GM12878 (cell line): ENCODE measurements around the gene TMEM109.

Source experiments
- CHD2 ChIP-seq: IDR thresholded peaks from 2 replicates; pipeline ENCODE4 v1.6.1; 2011; ENCODE audit warnings: low read depth, low read length, improper control_type of control experiment, borderline replicate concordance
- GABPA ChIP-seq: IDR thresholded peaks from 2 replicates; pipeline ENCODE4 v1.6.1; 2014; ENCODE audit warnings: antibody characterized with exemption, low read depth, mild to moderate bottlenecking, inconsistent platforms
- JUND ChIP-seq: IDR thresholded peaks from 2 replicates; pipeline ENCODE4 v1.6.1; 2012; ENCODE audit warnings: low read depth, mild to moderate bottlenecking, low read length, improper control_type of control experiment, moderate library complexity
- MEF2B ChIP-seq: fragments of 450-650 bp; IDR thresholded peaks from 2 replicates; pipeline ENCODE4 v1.6.1; 2018; ENCODE audit warnings: mild to moderate bottlenecking, moderate library complexity; ENCODE audit not compliant: partially characterized antibody, poor library complexity, severe bottlenecking
- NFIC ChIP-seq: IDR thresholded peaks from 2 replicates; pipeline ENCODE4 v1.6.1; 2012; ENCODE audit warnings: low read depth, mild to moderate bottlenecking, inconsistent platforms, low read length, moderate library complexity
- POLR2A ChIP-seq: IDR thresholded peaks from 2 replicates; pipeline ENCODE4 v1.6.1; 2011; ENCODE audit warnings: low read depth, mild to moderate bottlenecking, low read length
- POLR2AphosphoS5 ChIP-seq: IDR thresholded peaks from 2 replicates; pipeline ENCODE4 v1.6.1; 2011; ENCODE audit warnings: mild to moderate bottlenecking, low read length, inconsistent platforms
- RAD21 ChIP-seq: IDR thresholded peaks from 2 replicates; pipeline ENCODE4 v1.6.1; 2011; ENCODE audit warnings: mild to moderate bottlenecking, low read depth, low read length, moderate library complexity; ENCODE audit not compliant: insufficient read depth
- RFX5 ChIP-seq: IDR thresholded peaks from 2 replicates; pipeline ENCODE4 v1.6.1; 2011; ENCODE audit warnings: low read depth, low read length, improper control_type of control experiment
- TF ChIP-seq, protein P1 (sequence below): IDR thresholded peaks from 2 replicates; pipeline ENCODE4 v1.6.1; 2012; ENCODE audit warnings: low read depth, low read length, improper control_type of control experiment
- TF ChIP-seq, protein P2 (sequence below), 3 experiments: IDR thresholded peaks in 2 of 3; conservative IDR thresholded peaks in 1 of 3; 2 replicates each; pipeline ENCODE4 v1.5.1; 2011; ENCODE audit warnings: low read depth in 3 of 3, low read length in 3 of 3, mild to moderate bottlenecking in 3 of 3, control low read depth in 2 of 3, moderate library complexity in 2 of 3, inconsistent platforms in 1 of 3, mixed read lengths in 1 of 3; ENCODE audit not compliant: control insufficient read depth in 2 of 3, insufficient read depth in 1 of 3; ENCODE audit errors: extremely low read depth in 1 of 3
- TF ChIP-seq, protein P3 (sequence below): fragments of 450-650 bp; formaldehyde crosslinking; IDR thresholded peaks from 2 replicates; pipeline ENCODE4 v1.5.0; 2022; ENCODE audit warnings: mild to moderate bottlenecking, missing genetic modification characterization
- TF ChIP-seq, protein P4 (sequence below): IDR thresholded peaks from 2 replicates; pipeline ENCODE4 v1.6.1; 2012; ENCODE audit warnings: low read length, inconsistent platforms

DNA sequence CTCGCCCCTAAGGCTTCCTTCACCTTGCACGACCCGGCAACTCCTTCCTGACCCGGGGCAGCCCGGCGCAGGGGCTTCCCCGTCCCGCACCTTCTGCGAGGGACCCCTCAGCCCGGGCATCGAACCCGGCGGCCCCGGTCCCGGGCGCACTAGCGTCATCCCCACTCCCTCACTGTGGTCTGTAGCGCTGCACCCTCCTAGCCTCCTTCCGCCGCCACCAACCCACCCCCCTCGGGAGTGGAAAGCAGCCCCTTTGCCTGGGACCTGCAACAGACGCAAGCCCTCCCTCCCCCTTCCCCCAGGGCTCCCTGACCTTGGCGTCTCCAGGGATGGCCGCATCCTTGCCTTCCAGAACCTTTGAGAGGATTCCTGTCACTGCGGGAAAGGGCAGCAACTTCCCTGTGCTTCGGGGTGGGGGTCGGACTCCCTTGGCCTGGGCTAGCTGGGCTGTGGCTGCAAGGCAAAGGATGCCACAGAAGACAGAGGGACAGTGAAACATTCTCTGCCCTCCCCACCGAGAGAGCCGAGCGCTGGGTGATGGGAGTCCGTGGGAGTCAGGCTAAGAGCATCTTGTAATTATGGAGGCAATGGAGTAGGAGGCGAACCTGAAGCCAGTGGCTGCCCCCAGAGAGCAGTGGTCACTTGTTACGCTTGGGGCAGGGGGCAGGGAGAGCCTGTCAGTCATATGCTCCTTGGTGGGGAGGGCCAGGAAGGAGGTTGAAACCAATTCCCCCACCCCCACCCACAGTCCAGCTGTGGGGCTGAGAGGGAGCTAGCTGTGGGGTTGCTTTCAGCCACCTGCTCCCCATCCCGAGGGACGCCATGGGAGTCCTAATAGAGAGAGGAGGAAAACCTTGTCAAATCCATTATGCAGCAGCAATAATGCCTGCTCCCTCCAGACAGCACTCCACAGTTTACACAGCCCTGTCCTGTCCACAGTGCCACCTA, 11.2 kb downstream of the TMEM109 start:
- TF ChIP-seq, protein P1, sequence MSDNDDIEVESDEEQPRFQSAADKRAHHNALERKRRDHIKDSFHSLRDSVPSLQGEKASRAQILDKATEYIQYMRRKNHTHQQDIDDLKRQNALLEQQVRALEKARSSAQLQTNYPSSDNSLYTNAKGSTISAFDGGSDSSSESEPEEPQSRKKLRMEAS: no peak
- TF ChIP-seq CHD2: no peak
- TF ChIP-seq, protein P2, sequence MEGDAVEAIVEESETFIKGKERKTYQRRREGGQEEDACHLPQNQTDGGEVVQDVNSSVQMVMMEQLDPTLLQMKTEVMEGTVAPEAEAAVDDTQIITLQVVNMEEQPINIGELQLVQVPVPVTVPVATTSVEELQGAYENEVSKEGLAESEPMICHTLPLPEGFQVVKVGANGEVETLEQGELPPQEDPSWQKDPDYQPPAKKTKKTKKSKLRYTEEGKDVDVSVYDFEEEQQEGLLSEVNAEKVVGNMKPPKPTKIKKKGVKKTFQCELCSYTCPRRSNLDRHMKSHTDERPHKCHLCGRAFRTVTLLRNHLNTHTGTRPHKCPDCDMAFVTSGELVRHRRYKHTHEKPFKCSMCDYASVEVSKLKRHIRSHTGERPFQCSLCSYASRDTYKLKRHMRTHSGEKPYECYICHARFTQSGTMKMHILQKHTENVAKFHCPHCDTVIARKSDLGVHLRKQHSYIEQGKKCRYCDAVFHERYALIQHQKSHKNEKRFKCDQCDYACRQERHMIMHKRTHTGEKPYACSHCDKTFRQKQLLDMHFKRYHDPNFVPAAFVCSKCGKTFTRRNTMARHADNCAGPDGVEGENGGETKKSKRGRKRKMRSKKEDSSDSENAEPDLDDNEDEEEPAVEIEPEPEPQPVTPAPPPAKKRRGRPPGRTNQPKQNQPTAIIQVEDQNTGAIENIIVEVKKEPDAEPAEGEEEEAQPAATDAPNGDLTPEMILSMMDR (IDR thresholded peaks at IDR 0.05 in 2 of 3, conservative IDR thresholded peaks at IDR 0.05 in 1 of 3; ENCODE audit: control insufficient read depth in 2 of 3, extremely low read depth in 1 of 3, insufficient read depth in 1 of 3, low read depth in 3 of 3, low read length in 3 of 3): no peak
- no peak for TF ChIP-seq RFX5
- TF ChIP-seq POLR2AphosphoS5: no peak
- no peak for TF ChIP-seq JUND
- TF ChIP-seq MEF2B: no peak
- TF ChIP-seq, protein P3, sequence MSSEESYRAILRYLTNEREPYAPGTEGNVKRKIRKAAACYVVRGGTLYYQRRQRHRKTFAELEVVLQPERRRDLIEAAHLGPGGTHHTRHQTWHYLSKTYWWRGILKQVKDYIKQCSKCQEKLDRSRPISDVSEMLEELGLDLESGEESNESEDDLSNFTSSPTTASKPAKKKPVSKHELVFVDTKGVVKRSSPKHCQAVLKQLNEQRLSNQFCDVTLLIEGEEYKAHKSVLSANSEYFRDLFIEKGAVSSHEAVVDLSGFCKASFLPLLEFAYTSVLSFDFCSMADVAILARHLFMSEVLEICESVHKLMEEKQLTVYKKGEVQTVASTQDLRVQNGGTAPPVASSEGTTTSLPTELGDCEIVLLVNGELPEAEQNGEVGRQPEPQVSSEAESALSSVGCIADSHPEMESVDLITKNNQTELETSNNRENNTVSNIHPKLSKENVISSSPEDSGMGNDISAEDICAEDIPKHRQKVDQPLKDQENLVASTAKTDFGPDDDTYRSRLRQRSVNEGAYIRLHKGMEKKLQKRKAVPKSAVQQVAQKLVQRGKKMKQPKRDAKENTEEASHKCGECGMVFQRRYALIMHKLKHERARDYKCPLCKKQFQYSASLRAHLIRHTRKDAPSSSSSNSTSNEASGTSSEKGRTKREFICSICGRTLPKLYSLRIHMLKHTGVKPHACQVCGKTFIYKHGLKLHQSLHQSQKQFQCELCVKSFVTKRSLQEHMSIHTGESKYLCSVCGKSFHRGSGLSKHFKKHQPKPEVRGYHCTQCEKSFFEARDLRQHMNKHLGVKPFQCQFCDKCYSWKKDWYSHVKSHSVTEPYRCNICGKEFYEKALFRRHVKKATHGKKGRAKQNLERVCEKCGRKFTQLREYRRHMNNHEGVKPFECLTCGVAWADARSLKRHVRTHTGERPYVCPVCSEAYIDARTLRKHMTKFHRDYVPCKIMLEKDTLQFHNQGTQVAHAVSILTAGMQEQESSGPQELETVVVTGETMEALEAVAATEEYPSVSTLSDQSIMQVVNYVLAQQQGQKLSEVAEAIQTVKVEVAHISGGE: no peak
- no peak for TF ChIP-seq GABPA
- no peak for TF ChIP-seq POLR2A
- TF ChIP-seq RAD21: no peak
- TF ChIP-seq, protein P4, sequence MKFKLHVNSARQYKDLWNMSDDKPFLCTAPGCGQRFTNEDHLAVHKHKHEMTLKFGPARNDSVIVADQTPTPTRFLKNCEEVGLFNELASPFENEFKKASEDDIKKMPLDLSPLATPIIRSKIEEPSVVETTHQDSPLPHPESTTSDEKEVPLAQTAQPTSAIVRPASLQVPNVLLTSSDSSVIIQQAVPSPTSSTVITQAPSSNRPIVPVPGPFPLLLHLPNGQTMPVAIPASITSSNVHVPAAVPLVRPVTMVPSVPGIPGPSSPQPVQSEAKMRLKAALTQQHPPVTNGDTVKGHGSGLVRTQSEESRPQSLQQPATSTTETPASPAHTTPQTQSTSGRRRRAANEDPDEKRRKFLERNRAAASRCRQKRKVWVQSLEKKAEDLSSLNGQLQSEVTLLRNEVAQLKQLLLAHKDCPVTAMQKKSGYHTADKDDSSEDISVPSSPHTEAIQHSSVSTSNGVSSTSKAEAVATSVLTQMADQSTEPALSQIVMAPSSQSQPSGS: no peak
- no peak for TF ChIP-seq NFIC
